Germinal center (tissue), 1 donor: ENCODE measurements around the gene TET2.

Source experiments
- DNase-seq: peaks from one replicate; pipeline ENCODE4 v3.0.0; 2012; ENCODE audit warnings: mixed read lengths, low spot score

Gene TET2

GRCh38 chr4:105146276-105147015 is at the start of gene TET2:
Gene TET2 (plus strand): TSS chr4:105146876. CDS start chr4:105233943, 87,067 bp downstream.
- DNase-seq: peak; percentile 82

GRCh38 chr4:105102016-105102415 is 44.7 kb upstream of the TET2 start:
- DNase-seq: no peak

- no peak for DNase-seq
Measured at GRCh38 chr4:105106426-105106825, 40.2 kb upstream of the TET2 start.

- DNase-seq: no peak
Measured at GRCh38 chr4:105107095-105107856, 39.4 kb upstream of the TET2 start.

- DNase-seq: no peak
Measured at GRCh38 chr4:105108971-105109370, 37.7 kb upstream of the TET2 start.

DNA sequence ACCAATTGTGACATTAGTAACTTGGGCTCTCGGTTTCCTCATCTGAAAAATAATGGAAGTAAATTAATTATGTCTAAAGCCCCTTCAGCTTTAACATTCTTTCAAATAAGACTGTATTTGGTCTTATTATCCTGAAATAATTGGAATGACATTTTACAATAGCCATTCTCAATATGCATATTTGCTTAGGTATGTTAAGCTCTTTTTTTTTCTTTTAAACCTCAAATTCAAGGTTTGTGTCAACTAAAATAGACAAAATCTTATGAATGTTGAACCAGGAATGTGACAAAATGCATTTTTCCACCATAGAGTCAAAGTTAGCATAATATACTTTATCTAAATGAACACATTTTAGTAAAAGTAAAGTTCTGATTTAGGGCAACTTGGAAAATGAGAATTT is 34.4 kb upstream of the TET2 start:
- no peak for DNase-seq

DNA sequence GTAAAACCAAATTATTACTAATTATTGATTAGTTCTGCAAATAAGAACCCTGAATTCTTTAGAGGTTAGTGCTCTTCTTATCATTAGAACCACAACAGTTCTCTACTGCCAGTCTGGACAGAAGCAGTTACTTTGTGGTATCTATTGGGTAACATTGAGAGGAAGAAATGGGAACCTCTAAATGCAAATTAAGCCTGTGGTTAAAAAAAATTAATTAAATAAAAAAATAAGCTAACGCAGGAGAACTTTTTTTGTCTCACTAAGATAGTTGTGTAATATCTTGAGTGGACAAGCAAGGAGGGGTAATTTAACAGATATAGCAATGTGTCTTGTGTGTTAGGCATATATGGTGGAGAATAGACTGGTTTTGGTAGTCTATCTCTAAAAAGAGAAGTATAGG is 32.9 kb upstream of the TET2 start:
- DNase-seq: no peak

DNA sequence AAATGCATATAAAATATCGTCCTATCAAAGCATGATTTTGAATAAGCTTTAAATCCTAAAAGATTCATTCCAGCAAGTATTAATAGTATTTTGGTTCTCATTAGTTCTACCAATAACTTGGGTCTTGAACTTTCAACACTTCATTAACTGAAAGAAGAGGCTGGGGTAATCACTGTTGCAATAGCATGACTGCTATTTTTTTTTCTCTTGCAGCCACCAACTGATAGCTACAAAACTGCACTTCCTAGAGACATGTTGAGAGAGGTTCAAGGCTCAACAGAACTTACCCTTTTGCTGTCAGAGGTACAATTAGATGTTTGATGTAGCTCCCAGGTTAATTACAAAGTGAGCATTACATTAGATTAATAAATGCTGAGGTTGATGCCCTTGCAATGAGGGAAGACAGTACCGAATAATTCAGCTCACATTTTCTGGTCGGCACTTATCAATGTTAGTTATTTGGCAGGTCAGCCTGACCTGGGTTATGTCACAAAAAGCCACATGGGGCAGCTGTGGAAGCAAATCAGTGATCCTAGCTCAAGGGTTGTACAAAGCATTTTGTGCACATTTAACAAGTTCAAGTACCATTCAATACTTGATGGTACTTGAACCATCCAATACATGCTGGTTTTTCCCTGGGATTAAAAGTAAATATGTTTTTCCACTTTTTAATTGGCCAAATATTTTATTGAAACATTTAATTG is 29.9 kb upstream of the TET2 start:
- DNase-seq: no peak

GRCh38 chr4:105119356-105119755 is 27.3 kb upstream of the TET2 start:
- DNase-seq: no peak

GRCh38 chr4:105120626-105121025 is 26.1 kb upstream of the TET2 start:
- DNase-seq: no peak

DNA sequence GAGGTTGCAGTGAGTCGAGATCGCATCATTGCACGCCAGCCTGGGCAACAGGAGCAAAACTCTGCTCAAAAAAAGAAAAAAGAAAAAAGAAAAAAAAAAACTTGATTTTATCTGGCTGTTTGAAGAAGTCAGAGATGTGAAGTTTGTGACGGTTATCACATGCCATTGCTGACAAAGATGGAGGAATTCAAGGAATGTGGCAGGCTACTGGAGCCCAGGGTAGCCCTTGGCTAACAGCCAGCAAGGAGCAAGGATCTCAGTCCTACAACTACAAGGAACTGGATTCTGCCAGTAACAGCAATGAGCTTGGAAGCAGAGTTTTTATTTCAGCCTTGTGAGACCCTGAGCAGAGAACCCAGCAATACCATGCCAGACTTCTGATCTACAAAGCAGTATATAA is 24.3 kb upstream of the TET2 start:
- DNase-seq: no peak

DNA sequence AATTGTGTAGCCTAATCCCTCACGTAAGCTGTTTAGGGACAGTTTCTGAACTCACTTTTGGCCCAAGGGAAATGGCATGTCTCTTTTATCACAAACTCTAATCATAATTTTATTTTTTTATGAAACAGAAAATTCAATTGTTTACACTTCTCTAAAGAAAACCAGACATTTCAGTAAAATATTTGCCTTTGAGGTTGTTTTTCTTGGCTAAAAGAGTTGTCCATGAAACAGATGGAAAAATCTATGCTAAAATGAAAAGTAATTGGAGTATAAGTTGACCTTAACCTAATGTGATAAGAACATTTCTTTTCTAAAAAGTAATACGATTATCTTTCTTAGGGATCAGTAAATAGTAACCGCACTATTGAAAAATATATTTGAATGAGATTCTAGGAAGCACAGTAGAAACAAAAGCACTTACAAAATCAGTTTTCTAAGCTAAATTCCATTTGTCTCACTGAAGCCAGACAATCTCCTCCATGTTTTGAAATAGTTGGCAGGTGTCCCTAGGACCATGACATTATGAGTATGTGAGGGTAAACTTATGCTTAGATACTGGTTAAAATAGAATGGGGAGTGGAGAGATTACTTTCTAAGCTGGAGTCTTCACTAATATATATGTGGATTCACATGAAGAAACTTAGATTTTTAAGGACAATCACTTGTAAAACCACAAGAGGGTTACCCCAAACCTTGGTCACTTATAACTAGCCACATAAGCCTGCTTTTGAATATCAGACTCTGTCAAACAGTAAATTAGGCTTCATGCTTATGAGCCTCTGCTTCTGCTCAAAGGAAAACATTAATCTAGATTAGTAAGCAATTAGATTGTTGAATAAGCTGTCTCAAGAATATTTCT is 20.1 kb upstream of the TET2 start:
- no peak for DNase-seq

GRCh38 chr4:105127170-105127445 is 19.6 kb upstream of the TET2 start:
- no peak for DNase-seq

DNA sequence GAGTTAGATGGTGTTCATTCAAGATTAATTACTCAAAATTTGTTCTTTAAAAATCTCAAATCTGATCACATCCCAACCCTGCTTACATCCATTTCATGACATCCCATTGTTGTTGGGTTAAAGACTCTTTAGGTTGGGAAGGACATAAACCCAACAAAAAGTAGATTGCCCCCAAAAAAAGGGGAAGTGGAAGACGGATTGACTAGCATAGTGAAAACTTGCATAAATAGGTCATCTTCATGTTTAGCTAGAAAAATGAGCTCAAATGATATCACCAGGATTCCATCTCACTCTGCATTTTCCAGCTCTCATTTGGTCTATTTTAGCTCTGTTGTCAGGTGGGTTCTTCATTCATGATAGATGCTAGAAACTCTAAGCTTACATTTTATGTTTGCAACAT is 18.5 kb upstream of the TET2 start:
- DNase-seq: no peak

GRCh38 chr4:105129286-105130040 is 17.2 kb upstream of the TET2 start:
- DNase-seq: no peak

GRCh38 chr4:105130945-105131344 is 15.7 kb upstream of the TET2 start:
- DNase-seq: no peak

DNA sequence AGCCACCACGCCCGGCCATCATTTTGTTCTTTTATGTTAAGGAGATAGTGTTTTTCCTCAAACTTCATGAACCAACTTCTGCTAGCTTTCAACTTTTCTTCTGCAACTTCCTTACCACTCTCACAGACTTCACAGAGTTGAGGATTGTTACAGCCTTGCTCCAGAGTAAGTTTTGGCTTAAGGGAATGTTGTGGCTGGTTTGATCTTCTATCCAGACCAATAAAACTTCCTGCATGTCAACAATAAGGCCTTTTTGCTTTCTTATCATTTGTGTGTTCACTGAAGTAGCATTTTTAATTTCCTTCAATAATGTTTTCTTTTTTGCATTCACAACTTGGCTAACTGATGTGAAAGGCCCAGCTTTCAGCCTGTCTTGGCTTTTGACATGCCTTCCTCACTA is 12.7 kb upstream of the TET2 start:
- no peak for DNase-seq

- DNase-seq: no peak
Measured at GRCh38 chr4:105135785-105136184, 10.9 kb upstream of the TET2 start.

DNA sequence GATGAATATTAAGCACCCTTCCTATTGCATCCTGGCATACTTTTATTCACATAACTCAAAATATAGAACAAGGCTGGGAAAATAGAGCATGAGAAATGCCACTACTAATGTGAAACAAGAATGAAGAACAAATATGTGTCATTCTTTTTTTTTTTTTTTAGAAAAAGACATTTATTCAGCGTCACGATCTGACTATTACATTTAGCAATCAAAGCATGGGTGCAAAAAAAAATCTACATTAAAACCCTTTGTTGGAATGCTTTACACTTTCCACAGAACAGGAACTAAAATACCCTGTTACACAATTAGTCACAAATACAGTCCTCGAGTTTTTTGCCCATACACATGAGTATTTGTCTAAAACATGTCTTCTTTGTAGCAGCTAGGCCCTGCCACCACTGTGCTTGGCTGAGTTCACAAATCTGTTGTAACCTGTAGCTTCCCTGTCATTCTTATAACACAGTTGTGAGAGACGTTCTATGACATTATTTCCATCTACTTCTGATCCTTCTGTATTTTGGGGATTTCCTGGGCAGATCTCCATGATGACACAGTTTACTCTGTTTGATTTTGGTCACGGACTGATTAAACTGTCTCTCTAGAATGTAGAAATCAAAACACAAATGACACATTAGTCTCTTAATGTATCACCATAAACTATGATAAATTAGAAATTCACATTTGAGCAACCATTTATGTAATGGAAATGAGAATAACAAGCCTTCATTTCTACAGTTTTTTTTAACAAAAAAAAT is 9.4 kb upstream of the TET2 start:
- DNase-seq: no peak

DNA sequence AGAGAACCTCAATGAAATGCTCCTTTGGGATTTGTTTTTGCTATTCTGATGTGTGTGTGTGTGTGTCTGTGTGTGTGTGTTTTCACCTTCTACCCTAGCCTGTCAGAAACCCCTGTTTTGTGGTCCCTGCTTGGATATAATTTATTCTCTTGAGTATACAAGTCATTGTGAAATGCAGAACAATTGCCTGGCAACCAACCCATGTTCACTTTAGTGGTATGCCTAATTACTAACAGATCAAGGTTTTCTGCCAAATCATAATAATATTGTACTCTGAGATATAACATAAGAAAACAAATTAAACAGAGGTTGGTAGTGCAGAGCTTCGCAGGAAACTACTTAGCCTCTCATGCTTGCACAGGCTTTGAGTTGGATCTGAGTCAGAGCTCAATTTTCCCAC is 7.0 kb upstream of the TET2 start:
- no peak for DNase-seq
